NCI-H2081 treated with DMSO at 0.1 percent for 48 hours (cell line): ENCODE data around the gene TNFRSF14.

ENCODE experiments used
- DNase-seq: peaks from one replicate; lab custom pipeline; 2025; lab: John Stamatoyannopoulos, UW

The TNFRSF14 gene

GRCh38 chr1:2556277-2556677 lies at the start of gene TNFRSF14:
TSS of gene TNFRSF14 (plus strand) at chr1:2556371. CDS start at chr1:2556665, 294 bp downstream.
- DNase-seq: no peak

GRCh38 chr1:2506901-2507565 lies 49.1 kb upstream of the TNFRSF14 start:
- DNase-seq: no peak

GRCh38 chr1:2507744-2508155 lies 48.4 kb upstream of the TNFRSF14 start:
- no peak for DNase-seq

GRCh38 chr1:2508180-2508579 lies 48.0 kb upstream of the TNFRSF14 start:
- no peak for DNase-seq

- DNase-seq: no peak
Measured at GRCh38 chr1:2508751-2509150, 47.4 kb upstream of the TNFRSF14 start.

- no peak for DNase-seq
Measured at GRCh38 chr1:2509589-2509988, 46.6 kb upstream of the TNFRSF14 start.

- DNase-seq: no peak
Measured at GRCh38 chr1:2510366-2511155, 45.6 kb upstream of the TNFRSF14 start.

GRCh38 chr1:2512862-2513421 lies 43.2 kb upstream of the TNFRSF14 start:
- DNase-seq: no peak

- no peak for DNase-seq
Measured at GRCh38 chr1:2513939-2514652, 42.1 kb upstream of the TNFRSF14 start.

- DNase-seq: no peak
Measured at GRCh38 chr1:2514863-2515762, 41.1 kb upstream of the TNFRSF14 start.

GRCh38 chr1:2515763-2516080 lies 40.4 kb upstream of the TNFRSF14 start:
- no peak for DNase-seq

GRCh38 chr1:2516124-2516523 lies 40.0 kb upstream of the TNFRSF14 start:
- no peak for DNase-seq

GRCh38 chr1:2516946-2517345 lies 39.2 kb upstream of the TNFRSF14 start:
- DNase-seq: no peak

GRCh38 chr1:2517966-2518365 lies 38.2 kb upstream of the TNFRSF14 start:
- DNase-seq: no peak

GRCh38 chr1:2518528-2518927 lies 37.6 kb upstream of the TNFRSF14 start:
- DNase-seq: no peak

GRCh38 chr1:2519029-2519685 lies 37.0 kb upstream of the TNFRSF14 start:
- no peak for DNase-seq

- DNase-seq: no peak
Measured at GRCh38 chr1:2519729-2520128, 36.4 kb upstream of the TNFRSF14 start.

GRCh38 chr1:2520206-2520605 lies 36.0 kb upstream of the TNFRSF14 start:
- no peak for DNase-seq

GRCh38 chr1:2520806-2521205 lies 35.4 kb upstream of the TNFRSF14 start:
- no peak for DNase-seq

- no peak for DNase-seq
Measured at GRCh38 chr1:2522230-2522629, 33.9 kb upstream of the TNFRSF14 start.
